Mucosa of gallbladder (tissue), 1 donor: Measurements from ENCODE around the gene UNC5B. TPM values are rescaled to one million over a fixed set of nuclear protein-coding genes. Genes with fewer than 3 reads are reported as not detected.
"Not testable (repeated sequence)": the region's sequence is repeated elsewhere in the genome, so short reads cannot be mapped to it uniquely, and the experiment has no call there.

ENCODE experiments used
- DNase-seq: peaks from one replicate; pipeline ENCODE4 v3.0.0-alpha.2; 2020; ENCODE audit warnings: low spot score
- total RNA-seq: library from RNA; stranded (reverse); gene quantifications from one replicate; pipeline ENCODE4 v1.2.1, GENCODE V29; 2021
- donor health status: DM: no; HTN: no; CAD: no.

The UNC5B gene
- total RNA-seq, 1 donor from 2014 or later = 115 TPM

DNA sequence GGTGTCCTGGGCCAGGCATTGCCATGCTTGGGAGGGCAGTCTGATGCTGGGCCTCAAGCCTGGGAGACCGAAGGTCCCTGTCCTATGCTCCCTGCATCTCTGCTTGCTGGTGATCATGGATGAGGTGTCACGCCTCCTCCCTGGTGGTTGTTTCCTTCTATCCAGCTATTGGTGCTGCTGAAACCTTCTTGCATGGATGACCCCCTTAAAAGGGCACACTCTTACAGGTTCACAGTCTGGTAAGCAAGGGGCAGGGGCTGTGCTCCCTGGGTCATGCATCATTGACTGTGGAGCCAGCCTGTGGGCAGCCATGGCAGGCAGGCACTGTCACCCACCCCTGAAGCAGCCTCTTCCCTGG lies 69.9 kb downstream of the UNC5B start:
- DNase-seq = no peak

DNA sequence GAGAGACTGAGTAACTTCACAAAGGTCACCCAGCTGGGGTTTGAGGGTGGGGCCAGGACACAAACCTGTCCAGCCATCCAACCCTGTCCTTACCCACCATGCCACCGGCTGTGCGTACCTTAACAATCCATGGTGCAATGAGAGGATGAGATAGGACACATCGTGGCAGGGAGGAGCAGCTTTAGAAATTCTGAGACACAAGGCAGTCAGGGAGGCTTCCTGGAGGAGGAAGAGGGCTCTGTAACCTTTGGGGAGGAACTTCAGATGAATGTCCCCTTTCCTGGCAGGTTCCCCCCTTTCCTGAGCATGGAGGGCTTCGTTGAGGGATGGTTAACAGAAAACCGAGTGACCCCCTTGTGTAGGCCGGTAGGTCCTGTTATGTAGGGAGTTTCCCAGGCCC lies 71.0 kb downstream of the UNC5B start:
- no peak for DNase-seq

DNA sequence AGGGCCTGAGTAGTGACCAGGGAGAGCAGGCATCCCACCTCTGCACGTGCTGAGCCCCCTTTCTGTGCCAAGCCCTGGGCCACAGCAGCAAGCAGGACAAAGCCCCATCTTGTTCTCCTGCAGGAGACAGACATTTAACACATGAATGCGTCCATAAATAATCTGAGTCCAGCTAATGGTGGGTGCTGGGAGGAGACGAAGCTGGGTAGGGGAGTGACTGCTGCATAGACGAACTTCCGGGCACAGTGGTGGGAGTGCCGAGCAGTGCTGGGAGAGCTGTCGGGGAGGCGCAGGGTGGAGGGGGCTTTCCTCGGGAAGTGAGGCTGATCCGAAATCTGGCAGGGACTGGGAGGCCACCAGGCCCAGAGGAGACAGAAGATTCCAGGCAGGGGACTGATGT lies 71.5 kb downstream of the UNC5B start:
- no peak for DNase-seq

DNA sequence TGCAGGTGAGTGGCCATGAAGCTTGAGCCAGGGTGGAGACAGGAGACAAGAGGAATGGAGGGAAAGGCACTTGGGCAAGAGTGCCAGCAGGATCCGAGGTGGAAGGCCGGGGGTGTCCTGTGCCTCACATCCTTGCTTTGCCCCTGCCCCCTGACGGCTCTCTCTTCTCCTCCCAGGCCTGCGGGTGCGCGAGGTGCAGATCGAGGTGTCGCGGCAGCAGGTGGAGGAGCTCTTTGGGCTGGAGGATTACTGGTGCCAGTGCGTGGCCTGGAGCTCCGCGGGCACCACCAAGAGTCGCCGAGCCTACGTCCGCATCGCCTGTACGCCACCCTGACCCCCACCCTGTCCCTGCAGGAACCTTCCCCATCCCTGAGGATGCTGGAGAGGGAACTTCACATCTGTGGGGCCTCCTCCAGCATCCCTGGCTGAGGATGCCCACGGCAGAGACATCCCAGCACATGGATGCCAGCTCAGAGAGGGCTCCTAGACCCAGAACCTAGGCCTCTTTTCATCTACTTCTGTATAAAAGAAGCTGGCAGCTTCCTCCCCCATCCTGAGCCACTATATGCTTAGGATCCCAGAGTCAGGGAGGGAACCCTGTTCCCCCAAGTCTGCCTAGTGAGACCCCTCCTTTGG lies 72.3 kb downstream of the UNC5B start:
- DNase-seq = no peak

DNA sequence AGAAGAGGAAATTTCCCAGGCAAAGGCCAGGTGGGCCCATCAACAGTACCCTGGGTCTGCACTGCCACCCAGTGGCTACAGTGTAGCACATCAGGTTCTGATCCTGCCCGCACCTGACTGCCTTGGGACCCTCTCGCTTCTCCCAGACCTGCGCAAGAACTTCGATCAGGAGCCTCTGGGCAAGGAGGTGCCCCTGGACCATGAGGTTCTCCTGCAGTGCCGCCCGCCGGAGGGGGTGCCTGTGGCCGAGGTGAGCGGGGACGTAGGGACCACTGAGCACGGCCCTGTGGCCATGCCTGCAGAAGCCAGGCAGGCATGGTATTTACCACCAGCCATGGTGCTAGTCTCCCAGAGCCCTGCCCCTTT lies 72.8 kb downstream of the UNC5B start:
- DNase-seq = no peak

DNA sequence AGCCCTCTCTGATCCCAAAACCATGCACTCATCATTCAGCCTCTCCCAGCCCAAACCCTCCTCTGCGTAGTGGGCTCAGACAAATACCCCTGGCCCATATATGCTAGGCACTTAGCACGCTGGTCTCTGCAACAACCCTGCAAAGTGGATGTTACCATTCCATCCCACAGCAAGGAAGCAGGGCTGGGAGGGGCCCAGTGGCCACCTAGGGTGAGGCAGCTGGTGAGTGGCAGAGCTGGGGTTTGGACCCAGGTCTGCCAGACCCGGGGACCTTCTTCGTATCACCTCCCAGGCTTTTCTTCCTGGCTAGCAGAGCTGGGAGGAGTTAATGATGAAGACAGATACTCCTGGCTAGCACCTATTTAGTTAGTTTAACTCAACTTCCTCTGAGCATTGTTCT lies 73.6 kb downstream of the UNC5B start:
- no peak for DNase-seq

DNA sequence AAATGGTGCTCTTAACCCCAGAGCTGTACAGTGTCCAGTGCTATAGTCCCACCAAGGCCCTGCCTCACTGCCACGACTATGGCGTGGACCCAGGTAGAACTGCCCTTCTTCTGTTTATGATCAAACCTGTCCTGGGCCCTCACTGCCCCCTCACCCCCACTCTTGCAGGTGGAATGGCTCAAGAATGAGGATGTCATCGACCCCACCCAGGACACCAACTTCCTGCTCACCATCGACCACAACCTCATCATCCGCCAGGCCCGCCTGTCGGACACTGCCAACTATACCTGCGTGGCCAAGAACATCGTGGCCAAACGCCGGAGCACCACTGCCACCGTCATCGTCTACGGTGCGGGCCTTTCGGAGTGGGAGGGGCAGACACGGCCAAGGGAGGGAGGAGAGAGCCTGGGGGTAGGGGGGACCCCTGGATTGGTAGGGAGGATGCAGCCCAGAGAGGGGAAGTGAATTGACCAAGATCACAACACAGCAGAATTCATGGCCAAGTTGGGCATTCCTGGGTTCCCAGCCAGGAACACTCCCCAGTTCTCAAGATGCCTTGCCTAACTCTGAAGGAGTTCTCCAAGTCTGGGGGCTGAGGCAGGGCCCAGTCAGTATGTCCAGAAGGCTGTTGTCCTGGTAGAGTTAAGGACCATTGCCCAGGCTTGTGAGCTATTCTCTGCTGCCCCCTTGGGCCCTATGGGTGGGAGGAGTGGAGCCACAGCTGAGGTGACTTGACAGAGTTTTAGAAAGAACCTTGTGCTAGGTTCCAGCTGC lies 74.3 kb downstream of the UNC5B start:
- DNase-seq = no peak

DNA sequence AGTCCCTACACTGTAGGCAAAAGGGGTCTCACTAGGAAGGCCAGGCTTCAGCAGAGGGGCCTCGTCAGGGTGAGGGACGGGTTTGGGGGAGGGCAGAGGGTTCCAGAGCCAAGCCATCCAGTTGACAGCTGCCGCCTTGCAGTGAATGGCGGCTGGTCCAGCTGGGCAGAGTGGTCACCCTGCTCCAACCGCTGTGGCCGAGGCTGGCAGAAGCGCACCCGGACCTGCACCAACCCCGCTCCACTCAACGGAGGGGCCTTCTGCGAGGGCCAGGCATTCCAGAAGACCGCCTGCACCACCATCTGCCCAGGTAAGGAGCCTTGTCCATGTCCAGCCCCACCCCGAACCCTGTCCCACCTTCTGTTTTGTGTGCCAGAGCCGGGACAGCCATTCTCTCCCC lies 75.1 kb downstream of the UNC5B start:
- DNase-seq = no peak

DNA sequence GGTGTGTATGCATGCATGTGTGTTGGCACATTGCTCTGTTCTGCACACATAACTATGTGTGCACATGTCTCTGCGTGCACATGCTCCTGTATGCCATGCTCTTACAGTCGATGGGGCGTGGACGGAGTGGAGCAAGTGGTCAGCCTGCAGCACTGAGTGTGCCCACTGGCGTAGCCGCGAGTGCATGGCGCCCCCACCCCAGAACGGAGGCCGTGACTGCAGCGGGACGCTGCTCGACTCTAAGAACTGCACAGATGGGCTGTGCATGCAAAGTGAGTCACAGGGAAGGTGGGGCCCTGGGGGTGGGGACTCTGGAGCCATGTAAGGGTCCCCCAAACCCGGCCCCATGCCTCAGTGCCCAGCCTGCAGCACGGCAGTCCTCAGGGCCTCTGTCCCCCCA lies 76.1 kb downstream of the UNC5B start:
- no peak for DNase-seq

DNA sequence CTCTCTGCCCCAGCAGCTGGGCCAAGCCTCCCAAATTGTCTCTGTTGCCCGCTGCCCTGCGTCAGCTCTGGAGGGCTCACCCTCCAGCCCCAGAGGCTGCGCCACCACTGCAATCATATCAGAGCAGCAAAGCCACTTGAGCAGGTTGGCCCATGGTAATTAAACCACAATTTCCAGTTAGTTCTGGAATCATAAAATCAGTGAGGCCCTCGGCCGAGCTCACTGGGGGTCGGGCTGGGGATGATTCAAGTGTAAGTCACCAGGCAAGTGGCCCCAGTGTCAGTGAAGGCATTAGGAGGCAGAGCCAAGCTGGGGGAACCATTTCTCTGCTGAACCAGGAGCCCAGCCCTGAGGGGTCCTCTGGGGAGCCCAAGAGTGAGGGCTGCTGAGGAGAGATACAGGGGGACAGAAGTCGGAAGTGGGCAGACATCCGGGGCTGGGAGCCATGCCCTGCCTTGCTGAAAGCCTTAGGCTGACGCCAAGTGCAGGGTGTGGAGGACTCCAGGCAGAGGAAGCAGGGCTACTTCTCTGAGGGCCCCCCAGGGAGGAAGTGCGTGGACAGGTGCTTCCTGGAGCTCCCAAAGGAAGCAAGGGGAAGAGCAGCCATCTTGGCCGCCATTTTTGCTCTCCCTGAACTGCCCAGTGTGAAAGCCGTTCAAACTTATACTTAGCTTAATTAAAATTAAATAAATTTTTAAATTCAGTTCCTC lies 77.2 kb downstream of the UNC5B start:
- DNase-seq = no peak

DNA sequence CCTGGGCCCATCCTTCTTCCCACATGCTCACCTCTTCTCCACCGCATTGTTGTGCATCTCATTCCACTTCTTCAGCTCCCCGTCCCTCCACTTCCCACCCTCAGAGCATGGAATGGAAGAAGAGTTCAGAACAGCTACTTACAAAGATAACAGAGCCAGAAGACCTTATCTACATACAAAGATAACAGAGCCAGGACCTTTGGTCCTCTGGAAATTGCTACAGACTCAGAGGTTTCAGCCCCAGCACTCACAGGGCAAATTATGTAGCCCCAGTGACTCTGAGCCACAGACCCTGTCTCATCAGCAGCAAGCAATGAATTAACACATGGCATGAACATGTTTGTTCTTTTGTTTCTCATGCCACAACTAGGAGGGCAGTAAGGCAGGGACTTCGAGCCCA lies 78.0 kb downstream of the UNC5B start:
- no peak for DNase-seq

DNA sequence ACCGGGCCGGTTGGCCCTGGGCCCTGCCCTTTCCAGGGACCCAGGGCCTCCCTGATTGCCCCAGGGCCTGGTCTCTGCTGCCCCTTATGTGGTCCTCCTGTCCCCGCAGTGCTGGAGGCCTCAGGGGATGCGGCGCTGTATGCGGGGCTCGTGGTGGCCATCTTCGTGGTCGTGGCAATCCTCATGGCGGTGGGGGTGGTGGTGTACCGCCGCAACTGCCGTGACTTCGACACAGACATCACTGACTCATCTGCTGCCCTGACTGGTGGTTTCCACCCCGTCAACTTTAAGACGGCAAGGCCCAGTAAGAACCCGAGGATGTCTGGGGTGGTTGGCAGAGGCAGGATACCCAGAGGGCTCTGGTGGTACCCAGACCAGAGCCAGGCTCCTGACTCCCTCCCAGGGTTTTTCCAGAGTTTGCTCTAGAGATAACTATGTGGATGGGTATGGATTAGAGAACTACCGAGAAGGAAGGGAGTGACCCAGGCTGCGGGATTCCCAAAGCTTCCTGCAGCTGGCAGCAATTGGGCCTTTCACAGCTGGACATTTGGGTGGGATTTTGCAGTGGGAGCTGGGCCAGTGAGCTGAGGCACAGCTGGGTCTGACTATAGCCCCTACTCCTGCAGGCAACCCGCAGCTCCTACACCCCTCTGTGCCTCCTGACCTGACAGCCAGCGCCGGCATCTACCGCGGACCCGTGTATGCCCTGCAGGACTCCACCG lies 78.6 kb downstream of the UNC5B start:
- DNase-seq = no peak

DNA sequence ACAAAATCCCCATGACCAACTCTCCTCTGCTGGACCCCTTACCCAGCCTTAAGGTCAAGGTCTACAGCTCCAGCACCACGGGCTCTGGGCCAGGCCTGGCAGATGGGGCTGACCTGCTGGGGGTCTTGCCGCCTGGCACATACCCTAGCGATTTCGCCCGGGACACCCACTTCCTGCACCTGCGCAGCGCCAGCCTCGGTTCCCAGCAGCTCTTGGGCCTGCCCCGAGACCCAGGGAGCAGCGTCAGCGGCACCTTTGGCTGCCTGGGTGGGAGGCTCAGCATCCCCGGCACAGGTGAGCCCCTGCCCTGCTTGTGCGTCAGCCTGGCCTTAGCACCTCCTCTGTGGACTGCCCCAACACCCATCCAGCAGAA lies 79.1 kb downstream of the UNC5B start:
- no peak for DNase-seq

DNA sequence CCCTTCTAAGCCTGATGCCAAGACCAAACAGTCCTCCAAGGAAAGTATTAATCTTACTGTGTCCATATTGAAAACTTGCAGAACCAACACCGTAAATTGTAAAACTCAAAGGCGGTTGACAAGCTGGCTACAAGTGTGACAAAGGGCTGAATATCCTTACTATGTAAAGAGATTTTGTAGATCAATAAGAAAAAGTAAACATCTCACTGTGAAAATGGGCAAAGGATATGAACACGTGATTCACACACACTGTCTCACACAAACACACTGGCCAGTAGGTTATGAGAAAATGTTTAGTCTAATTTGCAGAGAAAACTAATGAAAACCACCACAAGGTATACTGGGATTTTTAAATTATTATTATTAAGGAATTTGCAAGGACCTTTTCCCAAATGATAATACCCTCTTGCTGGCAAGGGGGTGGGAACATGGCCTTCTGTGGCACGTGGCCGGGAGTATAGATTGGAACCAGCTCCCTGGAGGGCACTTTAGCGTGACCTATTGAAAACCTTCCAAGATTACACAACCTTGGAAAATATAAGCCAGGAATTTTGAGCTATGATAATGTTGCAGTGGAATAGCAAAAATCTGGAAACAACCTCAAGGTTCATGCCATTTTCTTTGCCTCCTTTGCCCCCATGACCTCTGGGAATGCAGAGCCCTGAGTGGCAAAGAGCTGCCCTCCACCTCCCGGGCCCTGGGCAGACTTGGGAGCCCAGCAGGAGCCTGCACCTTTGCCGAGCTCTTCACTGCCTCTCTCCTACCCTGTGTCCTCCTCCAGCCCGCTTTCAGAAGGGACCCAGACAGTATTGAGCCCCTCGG lies 80.5 kb downstream of the UNC5B start:
- DNase-seq = no peak

DNA sequence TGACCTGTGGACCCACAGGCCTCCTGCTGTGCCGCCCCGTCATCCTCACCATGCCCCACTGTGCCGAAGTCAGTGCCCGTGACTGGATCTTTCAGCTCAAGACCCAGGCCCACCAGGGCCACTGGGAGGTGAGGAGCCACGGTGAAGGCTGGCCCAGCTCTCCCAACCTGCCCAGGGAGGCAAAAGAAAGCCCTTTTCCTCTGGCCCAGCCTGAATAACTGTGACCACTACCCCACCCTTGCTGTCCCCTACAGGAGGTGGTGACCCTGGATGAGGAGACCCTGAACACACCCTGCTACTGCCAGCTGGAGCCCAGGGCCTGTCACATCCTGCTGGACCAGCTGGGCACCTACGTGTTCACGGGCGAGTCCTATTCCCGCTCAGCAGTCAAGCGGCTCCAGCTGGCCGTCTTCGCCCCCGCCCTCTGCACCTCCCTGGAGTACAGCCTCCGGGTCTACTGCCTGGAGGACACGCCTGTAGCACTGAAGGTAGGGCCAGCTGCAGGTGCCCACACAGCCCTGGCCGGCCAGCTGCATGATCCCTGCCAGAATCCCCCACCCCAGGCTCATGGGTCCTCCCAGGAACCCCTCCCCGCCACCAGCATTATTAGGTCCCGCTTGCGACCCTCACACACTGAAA lies 81.2 kb downstream of the UNC5B start:
- DNase-seq = no peak

DNA sequence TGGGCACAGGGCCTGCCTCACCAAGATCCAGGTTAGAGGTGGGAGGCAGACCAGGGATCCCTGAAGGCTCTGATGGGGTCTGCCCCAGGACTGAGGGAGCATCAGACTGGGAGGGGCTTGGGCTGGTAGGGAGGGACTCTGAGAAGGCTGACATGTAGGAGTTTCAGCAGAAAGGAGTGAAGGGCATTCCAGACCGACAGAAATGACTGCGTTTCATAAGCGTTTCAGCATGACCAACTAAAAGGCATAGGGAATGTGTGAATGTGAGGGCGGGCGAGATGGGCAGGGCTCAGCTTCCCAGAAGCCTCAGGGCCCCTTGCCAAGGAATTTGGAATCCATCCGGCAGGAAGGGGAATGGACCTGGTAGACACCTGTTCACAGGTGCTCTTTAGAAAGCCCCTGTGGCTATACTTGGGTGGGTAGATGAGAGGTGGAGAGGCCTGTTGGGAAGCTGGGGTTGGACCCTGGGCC lies 81.8 kb downstream of the UNC5B start:
- no peak for DNase-seq

DNA sequence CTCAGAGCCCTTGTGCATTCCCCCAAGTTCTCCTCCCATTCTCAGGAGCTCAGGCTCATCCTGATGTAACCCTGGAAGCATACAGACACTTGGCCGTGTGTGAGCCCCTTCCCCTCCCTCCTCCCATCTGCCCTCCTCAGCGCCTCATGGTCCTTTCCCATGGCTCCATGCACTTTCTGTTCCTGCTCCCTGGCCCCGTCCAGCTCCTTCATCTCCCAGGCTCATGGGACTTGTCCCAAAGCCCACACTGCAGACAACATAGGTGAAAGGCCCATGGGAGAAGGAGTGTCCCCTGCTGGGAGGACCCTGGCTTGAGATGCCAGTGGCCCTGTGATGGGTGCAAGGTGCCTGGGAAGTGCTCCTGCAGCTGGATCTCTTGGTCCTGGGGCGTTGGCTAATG lies 82.5 kb downstream of the UNC5B start:
- no peak for DNase-seq

DNA sequence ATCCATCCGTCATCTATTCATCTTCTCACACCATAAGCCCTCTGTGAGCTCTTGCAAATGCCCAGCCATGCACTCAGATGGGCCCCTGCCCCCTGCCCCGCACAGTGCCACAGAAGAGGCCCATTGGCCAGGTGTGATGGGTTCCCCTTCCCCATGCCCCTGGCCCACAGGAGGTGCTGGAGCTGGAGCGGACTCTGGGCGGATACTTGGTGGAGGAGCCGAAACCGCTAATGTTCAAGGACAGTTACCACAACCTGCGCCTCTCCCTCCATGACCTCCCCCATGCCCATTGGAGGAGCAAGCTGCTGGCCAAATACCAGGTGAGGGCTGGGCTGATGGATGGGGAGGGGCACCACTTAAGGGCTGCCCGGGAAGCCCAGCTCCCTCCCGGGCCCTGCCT lies 83.3 kb downstream of the UNC5B start:
- no peak for DNase-seq

DNA sequence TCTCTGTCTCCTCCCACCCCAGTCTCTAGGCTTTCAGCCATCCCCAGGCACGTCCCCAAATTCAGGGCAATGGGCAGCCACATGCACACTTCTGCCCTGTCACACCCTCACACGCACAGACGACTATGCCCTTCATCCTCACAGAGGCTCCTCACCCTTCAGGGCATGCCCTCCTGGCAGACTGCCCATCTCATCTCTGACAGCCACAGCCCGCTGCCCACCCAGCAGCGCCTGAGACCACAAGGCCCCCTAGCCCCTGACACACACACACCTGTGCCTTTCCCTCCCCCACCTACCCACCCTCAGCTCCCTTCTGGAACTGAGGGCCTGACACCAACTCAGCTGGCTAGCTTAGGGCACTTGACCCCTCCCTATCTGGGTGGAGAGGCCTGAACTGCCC lies 83.7 kb downstream of the UNC5B start:
- no peak for DNase-seq

DNA sequence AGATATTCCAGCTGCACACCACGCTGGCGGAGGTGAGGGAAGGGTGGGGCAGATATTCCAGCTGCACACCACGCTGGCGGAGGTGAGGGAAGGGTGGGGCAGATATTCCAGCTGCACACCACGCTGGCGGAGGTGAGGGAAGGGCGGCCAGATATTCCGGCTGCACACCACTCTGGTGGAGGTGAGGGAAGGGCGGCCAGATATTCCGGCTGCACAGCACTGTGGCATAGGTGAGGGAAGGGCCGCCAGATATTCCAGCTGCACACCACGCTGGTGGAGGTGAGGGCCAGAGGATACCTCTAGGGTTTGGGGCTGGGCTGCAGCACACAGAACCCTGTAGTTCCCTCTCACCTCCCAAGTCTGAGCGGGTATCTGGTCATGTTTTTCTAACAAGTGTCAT lies 84.4 kb downstream of the UNC5B start:
- DNase-seq = not testable (repeated sequence)

DNA sequence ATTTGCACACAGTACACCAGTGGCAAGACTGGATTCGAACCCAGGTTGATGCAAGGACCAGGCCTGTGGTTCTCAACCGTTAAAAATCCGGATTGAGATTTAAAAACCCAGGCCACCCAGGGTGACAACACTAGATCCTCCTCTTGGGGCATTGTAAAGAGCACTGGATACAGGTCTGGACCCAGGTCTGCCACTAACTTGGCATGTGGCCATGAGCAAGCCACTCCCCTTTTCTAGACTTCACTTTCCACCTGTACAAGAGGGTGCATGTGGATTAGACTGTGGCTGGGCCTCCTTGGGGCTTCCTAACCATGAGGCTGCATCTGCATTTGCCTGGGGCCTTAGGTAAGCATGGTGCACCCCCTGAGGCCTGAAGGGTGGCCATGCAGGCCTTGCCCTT lies 85.0 kb downstream of the UNC5B start:
- no peak for DNase-seq
